Stimulated activated CD4-positive, alpha-beta T cell treated with anti-CD3 and anti-CD28 coated beads, Interleukin-2, amount 100 ng/mL, for 4 hours (primary cell): ENCODE data around the gene MAP4K5.

Experiments used
- DNase-seq: peaks from one replicate; pipeline ENCODE4 v3.0.0-alpha.2; 2020; ENCODE audit warnings: low read depth

The MAP4K5 gene

DNA sequence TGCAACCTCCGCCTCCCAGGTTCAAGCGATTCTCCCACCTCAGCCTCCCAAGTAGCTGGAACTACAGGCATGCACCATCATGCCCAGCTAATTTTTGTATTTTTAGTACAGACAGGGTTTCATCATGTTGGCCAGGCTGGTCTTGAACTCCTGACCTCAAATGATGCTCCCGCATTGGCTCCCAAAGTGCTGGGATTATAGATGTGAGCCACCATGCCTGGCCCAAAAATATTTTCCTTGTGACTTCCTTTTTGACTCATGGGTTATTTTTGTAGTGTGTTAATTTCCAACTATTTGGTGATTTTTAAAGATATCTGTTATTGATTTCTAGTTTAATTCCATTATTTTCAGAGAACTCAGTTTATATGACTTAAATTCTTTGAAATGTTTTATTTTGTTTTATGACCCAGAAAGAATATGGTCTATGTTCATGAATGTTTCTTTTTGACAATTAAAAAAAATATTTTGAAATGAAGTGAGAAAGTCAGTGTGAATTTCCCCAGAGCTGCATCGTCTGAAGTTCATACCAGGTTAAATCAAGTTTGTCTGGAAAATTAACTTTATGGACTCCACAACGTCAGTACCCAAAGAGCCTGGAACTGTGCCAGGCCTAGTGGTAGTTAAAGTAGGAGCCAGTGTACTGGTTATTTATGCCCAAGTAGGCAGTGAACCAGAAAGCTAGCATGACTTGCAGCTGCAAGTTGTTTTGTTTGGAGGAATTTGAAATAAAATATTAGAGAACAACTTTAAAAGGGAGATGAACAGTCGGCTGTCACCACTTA lies 132.9 kb downstream of the MAP4K5 start:
- no peak for DNase-seq

DNA sequence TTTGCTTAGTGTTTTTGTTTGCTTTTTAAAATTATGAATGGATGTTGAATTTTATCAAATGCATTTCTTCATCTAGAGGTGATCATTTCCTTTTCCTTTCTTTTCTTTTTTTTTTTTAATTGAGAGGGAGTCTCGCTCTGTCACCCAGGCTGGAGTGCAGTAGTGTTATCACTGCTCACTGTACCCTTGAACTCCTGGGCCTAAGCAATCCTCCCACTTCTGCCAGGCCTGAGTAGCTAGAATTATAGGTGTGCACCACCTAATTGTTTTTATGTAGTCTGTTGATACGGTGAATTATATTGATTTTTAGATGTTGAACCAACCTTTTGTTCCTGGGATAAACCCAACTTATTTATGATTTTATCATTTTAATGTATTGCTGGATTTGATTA lies 134.2 kb downstream of the MAP4K5 start:
- no peak for DNase-seq

DNA sequence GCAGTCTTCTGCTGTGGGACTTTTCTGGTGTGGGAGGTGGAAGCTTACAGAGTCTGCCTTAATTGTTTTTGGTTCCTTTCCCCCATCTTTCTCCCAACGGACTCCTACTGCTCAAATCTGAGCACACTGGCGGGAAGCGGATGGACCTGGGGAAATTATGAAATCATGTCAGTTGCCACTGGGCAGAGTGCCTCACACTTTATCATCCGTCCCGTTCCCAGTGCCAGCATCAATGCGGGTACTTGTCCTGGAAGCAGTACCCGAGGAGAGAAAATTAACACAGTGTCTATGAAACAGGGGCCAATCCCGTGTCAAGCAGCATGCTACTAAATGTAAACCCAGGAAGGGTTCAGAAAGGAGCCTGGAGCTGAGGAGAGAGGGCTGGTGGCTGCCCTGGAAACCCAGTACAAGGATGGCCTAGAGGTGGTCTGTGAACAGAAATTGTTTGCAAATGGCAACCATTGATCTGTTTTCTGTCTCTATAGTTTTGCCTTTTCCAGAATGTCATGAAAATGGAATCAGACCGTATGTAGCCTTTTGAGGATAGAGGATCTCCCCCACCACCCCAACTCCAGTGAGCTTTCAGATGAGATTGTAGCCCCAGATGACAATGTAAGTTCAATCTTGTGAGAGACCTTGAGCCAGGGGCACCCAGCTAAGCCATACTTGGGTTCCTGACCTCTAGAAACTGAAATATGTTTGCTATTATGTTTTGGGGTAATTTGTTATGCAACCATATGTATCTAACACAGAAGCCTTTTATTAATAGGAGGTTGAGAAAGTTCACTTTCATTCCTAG lies 134.8 kb downstream of the MAP4K5 start:
- no peak for DNase-seq

DNA sequence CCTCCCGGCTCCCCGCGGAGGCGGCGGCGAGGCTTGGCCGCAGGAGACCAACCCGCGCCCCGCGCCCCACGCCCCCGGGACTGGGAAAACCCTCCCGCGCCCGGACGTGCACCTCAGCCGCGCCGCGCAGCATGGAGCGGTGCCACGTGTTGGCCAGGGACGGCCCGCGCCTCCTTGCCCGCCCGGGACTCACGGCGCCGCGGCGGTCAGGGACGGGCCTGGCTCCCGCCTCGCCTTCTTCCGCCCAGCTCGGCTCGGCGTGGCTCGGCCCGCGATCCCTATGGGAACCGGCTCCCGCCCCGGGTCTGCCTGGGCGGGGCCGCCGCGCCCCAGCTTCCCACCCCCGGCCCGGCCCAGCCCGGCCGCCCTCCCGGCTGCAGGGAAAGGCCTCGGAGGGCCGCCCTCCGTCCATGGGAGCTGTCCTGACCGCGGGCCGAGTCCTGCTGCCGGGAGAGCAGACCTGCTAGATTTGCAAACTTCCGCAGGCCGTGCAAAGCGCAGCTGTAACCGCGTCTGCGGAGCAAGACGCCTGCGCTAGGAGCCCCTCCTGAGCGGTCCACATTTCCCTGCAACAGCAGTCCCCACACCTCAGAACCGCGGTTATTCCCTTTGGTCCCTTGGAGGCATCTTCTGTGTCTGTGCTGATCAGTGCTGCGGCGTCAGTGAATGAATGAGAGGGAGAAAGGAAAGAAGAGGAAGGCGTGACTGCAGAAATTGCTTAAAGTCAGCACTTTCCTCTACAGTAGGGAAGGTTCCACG lies 135.6 kb downstream of the MAP4K5 start, which contains the start of gene CDKL1:
TSS of gene CDKL1 (minus strand) at position 251 of the 759 bp plus-strand sequence. CDS start 1,013 bp downstream, outside the sequence.
- DNase-seq: peak; percentile 33

DNA sequence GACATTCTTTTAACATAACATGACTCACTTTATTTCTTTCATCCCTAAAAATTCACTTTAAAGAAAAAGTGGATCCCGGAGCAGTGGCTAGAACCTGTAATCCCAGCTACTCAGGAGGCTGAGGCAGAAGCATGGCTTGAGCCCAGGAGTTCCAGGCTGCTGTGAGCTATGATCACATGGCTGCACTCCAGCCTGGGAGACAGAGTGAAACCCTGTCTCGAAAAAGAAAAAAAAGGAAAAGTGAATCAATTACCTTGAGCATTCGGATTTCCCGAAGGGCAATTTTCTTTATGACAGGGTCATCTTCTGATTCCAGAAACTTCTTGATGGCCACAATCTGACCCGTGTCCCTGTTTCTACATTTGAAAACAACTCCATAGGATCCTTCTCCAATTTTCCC lies 136.9 kb downstream of the MAP4K5 start:
- no peak for DNase-seq

DNA sequence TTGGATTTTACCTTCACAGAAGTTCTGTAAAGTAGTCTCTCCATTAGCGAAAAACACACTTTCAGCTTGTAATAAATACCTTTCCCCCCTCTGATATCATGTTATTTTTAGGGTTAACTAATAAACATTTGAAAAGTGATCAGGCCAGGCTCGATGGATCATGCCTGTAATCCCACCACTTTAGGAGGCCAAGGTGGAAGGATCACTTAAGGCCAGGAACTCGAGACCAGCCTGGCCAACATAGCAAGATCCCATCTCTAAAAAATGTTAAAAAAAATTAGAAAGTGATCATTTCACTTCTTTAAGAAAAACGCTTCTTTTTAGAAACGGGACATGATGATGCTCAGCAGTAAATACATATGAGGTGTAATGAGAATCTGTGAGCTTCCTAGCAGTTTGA lies 137.7 kb downstream of the MAP4K5 start:
- no peak for DNase-seq

DNA sequence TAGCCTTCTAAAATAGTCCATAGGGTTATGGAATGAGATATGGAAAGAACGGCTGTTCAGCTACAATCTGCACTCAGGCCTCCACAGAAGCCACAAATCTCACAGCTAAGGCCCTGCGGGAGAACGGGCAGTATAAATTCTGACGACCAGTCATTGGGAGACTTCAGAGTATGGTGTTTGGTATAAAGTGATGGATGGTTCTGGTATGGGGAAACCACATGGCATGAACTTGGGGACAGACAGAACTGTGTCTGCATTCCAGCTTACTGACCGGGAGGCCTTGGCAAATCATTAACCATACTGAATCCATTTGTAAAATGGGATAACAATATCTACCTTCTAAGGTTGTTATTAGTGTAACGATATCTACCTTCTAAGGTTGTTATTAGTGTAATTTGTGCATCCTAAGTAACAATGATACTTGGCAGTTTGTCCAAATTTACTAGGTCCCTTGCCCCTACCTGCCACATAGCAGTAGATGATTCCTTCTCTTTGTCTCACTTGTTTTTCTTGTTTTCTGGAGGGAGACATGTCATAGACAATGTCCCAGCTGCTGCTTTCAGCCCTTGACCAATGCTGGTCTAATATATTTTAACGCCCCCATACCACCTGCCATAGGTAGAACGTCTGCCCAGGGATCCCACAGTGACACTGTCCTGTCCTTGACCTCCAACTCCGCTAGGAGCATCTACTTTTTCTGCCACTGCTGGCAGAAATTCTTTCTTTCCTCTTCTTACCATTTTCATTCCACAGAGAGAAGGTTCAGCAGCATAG lies 142.5 kb downstream of the MAP4K5 start:
- no peak for DNase-seq

DNA sequence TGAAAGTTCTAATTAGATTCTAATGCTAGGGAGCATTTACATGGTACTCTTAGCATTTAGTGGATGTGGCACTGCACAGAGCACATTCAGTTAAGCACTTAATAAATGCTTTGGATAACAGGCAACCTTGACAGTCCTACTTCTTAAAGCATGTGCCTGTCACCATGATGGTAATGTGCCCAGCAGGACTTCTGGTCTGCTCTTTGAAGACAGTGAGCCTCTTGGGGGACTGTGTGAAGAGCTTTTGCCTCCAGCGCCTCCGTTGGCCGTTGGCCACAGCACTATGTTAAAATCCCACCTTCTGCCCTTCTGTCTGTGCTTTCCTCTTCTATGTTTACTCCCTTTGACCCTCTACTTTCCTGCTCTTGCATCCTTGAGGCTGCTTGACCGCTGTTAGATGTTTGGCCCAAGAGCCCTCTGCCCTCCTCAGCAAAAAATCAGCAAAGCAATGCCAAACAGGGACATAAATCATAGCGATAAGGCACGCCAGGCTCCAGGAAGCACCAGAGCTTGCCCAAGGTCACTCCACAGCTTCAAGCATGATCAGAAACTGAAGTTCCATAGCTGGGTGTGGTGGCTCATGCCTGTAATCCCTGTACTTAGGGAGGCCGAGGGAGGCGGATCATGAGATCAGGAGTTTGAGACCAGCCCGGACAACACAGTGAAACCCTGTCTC lies 144.0 kb downstream of the MAP4K5 start:
- no peak for DNase-seq

DNA sequence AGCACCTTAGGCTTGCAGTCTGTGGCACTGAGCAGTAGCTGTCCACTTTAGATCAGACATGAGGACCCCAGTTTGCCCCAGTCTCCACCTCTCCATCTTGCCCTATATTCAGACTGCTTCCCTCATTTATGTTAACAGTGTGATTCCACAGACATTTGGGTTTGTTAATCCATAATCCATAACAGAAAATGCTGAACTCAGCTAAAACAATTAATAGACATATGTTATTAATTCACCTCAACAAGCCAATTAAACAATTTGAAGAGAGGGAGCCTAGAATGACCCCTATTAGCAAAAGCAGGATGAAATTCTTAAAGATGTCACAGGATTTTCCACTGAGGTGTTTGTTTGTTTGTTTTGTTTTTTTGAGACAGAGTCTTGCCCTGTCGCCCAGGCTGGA lies 144.8 kb downstream of the MAP4K5 start:
- DNase-seq: no peak

DNA sequence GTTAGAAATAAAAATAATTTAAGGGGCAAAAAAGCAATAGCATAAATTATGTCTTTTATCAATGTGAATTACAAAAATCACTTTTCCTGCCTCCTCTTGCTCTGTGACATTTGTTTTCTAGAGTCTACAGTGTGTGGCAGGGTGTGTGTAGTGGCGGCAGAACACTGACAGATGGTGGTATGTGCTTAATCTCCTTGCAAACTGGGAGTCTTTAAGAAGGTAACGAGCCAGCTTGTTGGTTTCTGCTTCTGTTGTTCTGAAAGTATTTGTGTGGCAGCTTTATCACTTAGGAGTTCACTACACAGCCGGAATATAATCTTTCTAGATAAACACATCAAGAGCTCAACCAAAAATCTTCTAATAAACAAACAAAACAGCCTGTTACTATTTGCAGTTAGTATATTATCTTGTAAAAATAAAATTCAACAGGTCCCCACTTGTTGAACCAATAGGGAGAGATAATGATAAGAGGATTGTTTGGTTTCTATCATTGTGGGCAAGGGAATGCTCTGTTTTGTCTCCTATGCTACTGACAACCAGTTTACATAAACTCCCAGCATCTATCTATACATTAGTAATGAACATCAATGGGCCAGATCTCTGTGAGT lies 148.6 kb downstream of the MAP4K5 start:
- DNase-seq: no peak

DNA sequence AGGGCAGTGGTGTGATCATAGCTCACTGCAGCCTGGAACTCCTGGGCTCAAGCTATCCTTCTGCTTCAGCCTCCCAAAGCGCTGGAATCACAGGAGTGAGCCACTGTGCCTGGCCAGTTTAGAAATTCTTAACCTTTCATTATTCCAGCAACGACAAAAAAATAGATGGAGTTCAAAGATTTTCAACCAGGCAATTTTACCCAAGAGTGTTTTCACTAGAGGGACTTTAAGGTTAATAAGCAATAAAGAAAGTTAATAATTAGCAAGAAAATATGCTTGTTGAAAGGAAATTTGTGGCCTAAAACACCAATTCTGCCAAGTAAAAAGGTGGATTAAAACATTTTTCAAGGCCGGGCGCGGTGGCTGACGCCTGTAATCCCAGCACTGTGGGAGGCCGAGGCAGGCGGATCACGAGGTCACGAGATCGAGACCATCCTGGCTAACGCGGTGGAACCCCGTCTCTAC lies 150.5 kb downstream of the MAP4K5 start:
- no peak for DNase-seq

DNA sequence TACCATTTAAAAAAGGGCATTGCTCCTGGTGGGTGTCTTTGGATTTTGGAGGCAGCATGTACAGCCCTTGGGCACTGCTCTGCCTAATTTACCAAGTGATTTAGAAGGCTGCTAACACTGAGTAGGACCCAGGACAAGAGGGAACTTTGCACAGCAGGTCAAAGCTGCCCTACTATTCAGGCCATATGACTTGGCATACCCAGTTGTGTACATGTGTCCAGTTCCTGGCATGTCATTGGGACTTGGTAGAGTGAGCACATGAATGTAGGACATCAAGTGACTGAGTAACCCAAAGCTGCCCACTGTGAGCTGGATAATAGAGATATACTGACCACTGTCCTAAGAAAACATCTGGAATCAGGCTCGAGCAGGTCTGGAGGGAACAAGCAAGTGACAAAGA lies 151.4 kb downstream of the MAP4K5 start:
- no peak for DNase-seq

DNA sequence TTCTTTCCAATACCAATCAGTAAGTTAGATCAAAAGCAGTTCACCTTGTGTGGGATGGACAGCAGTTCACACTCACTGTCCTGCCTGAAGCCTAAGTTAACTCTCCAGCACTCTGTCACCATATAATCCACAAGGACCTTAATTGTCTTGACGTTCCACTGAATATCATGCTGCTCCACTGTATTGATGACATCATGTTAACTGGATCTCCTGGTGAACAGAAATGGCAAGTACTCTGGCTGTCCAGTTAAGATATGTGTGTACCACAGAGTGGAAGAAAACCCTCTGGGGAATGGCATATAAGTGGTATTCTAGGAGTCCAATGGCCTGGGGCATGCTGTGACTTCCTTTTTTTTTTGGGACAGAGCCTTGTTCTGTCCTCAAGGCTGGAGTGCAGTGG lies 151.9 kb downstream of the MAP4K5 start:
- DNase-seq: no peak

DNA sequence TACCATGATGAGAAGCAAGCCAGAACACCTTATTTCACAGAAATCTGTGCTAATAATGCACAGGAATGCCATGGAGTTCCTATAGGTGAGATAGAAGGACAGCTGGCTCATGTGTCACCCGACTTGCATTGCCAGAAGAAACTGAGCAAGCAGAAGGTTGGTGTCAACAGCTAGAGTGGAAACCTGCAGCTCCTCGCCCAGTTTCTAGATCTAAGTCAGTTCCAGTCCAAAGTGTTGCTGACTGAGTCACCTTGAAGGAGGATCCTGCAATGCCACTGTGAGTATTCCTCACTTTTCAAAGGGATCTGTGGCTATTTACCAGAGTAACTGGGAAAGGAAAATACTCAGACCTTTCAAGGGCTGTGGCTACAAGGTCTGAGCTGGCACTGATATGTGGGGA lies 152.8 kb downstream of the MAP4K5 start:
- DNase-seq: no peak

DNA sequence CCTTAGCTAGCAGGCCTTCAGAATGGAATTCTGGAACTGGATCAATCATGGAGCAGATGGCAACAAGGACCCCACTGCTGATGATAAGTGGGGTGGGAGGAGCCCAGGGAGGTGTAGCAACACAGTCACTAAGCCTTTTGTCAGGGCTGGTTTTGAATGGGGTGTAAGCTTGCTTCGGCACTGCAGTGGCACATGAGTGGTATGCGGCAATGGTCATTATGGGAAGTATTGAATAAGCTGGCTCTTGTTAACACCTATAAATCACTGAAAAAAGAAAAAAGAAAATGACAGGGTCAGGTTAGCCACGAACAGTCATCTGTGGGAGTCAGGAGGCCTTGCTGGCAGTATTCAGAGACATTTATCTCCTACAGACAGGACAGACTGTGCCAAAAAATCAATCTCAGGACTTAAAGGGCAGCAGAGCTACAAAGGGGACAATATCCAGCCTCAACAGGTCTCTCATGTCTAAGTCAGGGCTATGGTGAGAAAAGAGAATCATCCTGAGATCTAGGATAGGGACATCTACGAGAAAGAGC lies 154.8 kb downstream of the MAP4K5 start:
- no peak for DNase-seq

DNA sequence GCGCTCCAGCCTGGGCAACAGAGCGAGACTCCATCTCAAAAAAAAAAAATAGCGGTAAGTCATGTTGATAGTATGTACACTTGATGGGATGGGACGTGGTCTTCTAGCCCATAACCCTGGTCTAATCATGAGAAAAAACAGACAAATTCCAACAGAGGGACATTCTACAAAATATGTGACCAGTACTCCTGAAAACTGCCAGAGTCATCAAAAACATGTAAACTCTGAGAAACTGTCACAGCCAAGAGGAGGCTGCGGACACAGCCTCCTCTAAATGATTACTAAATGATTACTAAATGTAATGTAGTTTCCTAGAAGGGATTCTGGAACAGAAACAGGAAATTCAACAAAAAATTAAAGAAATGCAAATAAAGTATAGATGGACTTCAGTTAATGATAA lies 156.6 kb downstream of the MAP4K5 start:
- no peak for DNase-seq

DNA sequence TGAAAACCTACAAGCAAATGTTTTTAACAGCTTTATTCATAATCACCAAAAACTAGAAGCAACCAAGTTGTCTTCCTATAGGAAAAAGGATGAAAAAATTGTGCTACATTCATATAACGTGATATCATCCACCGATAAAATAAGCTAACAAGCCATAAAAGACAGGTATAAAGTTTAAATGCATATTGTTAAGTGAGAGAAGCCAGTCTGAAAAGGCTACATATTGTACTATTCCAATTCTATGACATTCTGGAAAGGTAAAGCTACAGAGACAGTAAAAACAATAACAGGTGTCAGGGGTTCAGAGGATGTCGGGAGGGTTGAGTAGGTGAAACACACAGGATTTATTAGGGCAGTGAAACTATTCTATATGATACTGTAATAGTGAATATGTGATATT lies 158.4 kb downstream of the MAP4K5 start:
- no peak for DNase-seq

DNA sequence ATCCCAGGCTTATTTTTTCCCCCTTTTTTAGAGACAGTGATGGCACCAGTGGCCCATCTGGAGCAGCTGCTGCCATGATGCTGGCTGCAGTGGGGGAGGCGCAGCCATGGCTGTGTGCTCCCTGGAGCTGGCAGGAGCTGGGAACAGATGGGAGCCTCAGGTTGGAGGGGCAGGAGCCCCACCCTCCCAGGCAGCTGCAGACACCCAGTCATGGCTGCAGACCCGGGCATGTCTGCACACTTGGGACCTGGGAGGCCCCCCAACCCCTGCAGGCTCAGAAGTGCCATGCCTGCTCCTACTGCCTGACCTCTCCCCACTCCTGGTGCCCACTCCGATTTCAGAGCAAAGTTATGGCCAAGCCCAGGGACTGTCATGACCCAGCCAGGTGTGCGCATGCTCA lies 160.8 kb downstream of the MAP4K5 start:
- no peak for DNase-seq
